Hepatocyte (in vitro differentiated cells): ENCODE measurements around the gene TCHH.

Experiments used
- CTCF ChIP-seq: fragments of 200-600 bp; sonication (generic); IDR thresholded peaks from 2 replicates; pipeline ENCODE4 v1.5.1; 2016; ENCODE audit warnings: antibody characterized with exemption, mild to moderate bottlenecking; ENCODE audit not compliant: poor library complexity
- EZH2 ChIP-seq: fragments of 200-600 bp; sonication (generic); IDR thresholded peaks from 2 replicates; pipeline ENCODE4 v1.6.1; 2016; ENCODE audit warnings: antibody characterized with exemption, mild to moderate bottlenecking, borderline replicate concordance
- EZH2phosphoT487 ChIP-seq: fragments of 200-600 bp; sonication (generic); IDR thresholded peaks from one replicate; pipeline ENCODE4 v1.6.1; 2018; ENCODE audit warnings: antibody characterized with exemption, mild to moderate bottlenecking, low read depth, moderate library complexity; ENCODE audit not compliant: unreplicated experiment, severe bottlenecking

DNA sequence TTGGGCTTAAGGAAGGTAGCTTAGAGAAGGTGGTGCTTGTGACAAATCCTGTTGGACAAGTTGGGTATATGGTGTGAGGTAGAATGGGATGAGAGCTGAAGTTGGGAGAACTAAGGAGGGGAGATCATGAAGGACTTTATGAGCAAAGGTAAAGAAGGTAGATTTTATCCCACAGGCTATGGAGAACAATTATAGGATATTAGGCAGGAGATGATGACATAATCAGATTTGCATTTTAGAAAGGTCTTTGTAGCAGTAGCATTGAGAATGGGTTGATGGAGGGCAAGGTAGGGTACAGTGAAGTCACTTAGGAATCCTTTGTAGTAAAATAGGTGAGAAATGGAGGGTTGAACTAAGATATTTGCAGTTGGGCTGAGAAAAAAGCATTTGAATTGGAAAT, 14.9 kb upstream of the TCHH start:
- TF ChIP-seq CTCF (no peak), EZH2 (no peak), EZH2phosphoT487 (no peak)
